Measurements from ENCODE around the gene LRRC8E. TPM values are rescaled to one million over a fixed set of nuclear protein-coding genes. Genes with fewer than 3 reads are reported as not detected.
A peak's percentile ranks its signal among the peaks of the same experiment; 100 is the strongest.
"Not testable (repeated sequence)": the region's sequence is repeated elsewhere in the genome, so short reads cannot be mapped to it uniquely, and the experiment has no call there.

The LRRC8E gene
- total RNA-seq, 2 donors from 2014 or later, result not detected

GRCh38 chr19:7879111-7879807 lies 9.1 kb upstream of the LRRC8E start:
- H3K27me3 Mint-ChIP-seq, result no peaks in the 10 kb centered on the region
- no peaks in the 10 kb centered on the region for H3K36me3 Mint-ChIP-seq
- DNase-seq (ENCODE audit: low spot score) (no peak), ATAC-seq (peak; percentile 21 to 57)
- no peak overlapping the region for H3K27ac Mint-ChIP-seq
- H3K4me1 Mint-ChIP-seq (ENCODE audit: low read depth in 2 of 2), result peaks cover 0 to 5% of the 10 kb centered on the region in 2 donors
- no peak overlapping the region for H3K4me3 Mint-ChIP-seq
- no peaks in the 10 kb centered on the region for H3K9me3 Mint-ChIP-seq

GRCh38 chr19:7879836-7880235 lies 8.5 kb upstream of the LRRC8E start:
- Mint-ChIP-seq H3K36me3 (no peaks in the 10 kb centered on the region), H3K4me3 (no peak overlapping the region), H3K27ac (no peak overlapping the region), H3K27me3 (no peaks in the 10 kb centered on the region), H3K4me1 (ENCODE audit: low read depth in 2 of 2) (peaks cover 0 to 2% of the 10 kb centered on the region in 2 donors), H3K9me3 (no peaks in the 10 kb centered on the region)
- ATAC-seq (peak in 1 of 2 donors; percentile 27), DNase-seq (ENCODE audit: low spot score) (no peak)

DNA sequence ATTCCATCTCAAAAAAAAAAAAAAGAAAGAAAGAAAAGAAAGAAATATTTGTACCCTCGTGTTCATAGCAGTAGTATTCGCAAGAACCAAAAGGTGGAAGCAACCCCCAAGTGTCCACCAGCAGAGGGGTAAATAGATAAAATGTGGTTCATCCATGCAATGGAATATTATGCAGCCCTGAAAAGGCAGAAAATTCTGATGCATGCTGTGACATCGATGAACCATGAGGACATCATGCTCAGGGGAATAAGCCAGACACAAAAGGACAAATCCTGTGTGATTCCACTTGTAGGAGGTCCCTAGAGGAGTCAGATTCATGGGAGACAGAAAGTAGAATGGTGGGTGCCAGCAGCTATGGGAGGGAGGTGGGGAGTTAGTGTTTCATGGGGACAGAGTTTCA lies 6.4 kb upstream of the LRRC8E start:
- Mint-ChIP-seq H3K4me1 (ENCODE audit: low read depth in 2 of 2) (peaks cover 0 to 2% of the 10 kb centered on the region in 2 donors), H3K27me3 (no peaks in the 10 kb centered on the region), H3K27ac (no peak overlapping the region)

DNA sequence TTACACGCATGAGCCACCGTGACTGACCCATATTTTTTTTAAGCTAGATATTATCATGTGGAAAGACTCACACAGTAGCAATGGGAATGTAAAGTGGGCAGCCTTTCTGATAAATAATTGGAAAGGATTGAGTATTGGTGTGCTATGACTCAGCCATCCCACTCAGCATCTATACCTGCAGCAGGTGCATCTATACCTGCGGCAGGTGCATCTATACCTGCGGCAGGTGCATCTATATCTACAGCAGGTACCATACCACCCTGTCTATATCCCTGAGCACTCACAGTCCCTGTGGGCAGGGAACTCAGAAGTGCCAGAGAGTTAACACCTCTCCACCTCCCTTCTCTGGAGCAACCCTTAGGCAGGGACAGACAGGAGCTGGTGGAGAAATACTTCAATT lies 5.2 kb upstream of the LRRC8E start:
- DNase-seq (ENCODE audit: low spot score) (no peak), ATAC-seq (no peak)
- Mint-ChIP-seq H3K4me1 (ENCODE audit: low read depth in 2 of 2) (peaks cover 0 to 2% of the 10 kb centered on the region in 2 donors), H3K27me3 (peaks cover 2 to 7% of the 10 kb centered on the region in 2 donors), H3K27ac (no peak overlapping the region), H3K4me3 (no peak overlapping the region), H3K9me3 (no peaks in the 10 kb centered on the region), H3K36me3 (no peaks in the 10 kb centered on the region)

More for the DNA sequence above, 6.4 kb upstream of the LRRC8E start:
- ATAC-seq (no peak), DNase-seq (ENCODE audit: low spot score) (no peak)
- Mint-ChIP-seq H3K36me3 (no peaks in the 10 kb centered on the region), H3K9me3 (no peaks in the 10 kb centered on the region), H3K4me3 (no peak overlapping the region)

- peaks cover 0 to 2% of the 10 kb centered on the region in 2 donors for H3K4me1 Mint-ChIP-seq (ENCODE audit: low read depth in 2 of 2)
- ATAC-seq (no peak), DNase-seq (ENCODE audit: low spot score) (no peak)
- no peak overlapping the region for H3K4me3 Mint-ChIP-seq
- H3K9me3 Mint-ChIP-seq, result no peaks in the 10 kb centered on the region
- peaks cover 2 to 7% of the 10 kb centered on the region in 2 donors for H3K27me3 Mint-ChIP-seq
- H3K27ac Mint-ChIP-seq, result no peak overlapping the region
- no peaks in the 10 kb centered on the region for H3K36me3 Mint-ChIP-seq
Observed at GRCh38 chr19:7883796-7884570, 4.3 kb upstream of the LRRC8E start.

GRCh38 chr19:7885818-7886217 lies 2.5 kb upstream of the LRRC8E start:
- DNase-seq (ENCODE audit: low spot score), result no peak
- ATAC-seq, result no peak
- no peak overlapping the region for H3K27ac Mint-ChIP-seq
- H3K27me3 Mint-ChIP-seq, result peaks cover 2 to 7% of the 10 kb centered on the region in 2 donors
- H3K4me3 Mint-ChIP-seq, result no peak overlapping the region
- no peaks in the 10 kb centered on the region for H3K9me3 Mint-ChIP-seq
- peaks cover 0 to 2% of the 10 kb centered on the region in 2 donors for H3K4me1 Mint-ChIP-seq (ENCODE audit: low read depth in 2 of 2)
- H3K36me3 Mint-ChIP-seq, result no peaks in the 10 kb centered on the region

DNA sequence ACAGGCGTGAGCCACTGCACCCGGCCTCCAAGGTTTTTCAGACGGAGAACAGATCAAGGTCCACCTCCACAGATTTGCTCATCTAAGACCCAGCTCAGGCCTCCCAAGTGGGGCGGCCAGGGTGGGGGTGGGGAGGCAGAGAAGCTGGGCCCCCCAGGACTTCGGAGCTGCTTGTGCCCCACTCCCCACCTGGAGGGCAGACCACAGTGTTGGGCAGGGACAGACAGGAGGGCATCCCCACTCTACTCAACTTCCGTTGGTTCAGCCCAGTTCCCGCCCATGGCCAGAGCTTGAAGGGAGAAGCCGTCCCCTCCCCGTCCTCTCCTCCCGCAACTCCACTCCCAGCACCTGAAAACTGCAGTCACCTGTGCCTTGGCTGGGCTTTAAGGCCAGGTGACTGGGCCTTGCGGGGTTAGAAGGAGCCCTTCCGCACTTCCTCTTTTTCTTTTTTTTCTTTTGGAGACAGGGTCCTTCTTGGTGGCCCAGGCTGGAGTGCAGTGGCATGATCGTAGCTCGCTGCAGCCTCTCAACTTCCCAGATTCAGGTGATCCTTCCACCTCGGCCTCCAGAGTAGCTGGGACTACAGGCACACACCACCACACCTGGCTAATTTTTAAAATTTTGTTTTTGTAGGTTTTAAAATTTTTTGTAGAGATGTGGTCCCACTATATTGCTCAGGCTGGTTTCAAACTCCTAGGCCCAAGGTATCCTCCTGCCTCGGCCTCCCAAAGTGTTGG lies 734 bp upstream of the LRRC8E start:
- H3K4me1 Mint-ChIP-seq (ENCODE audit: low read depth in 2 of 2), result peaks cover 0 to 2% of the 10 kb centered on the region in 2 donors
- no peaks in the 10 kb centered on the region for H3K9me3 Mint-ChIP-seq
- no peak for ATAC-seq
- no peaks in the 10 kb centered on the region for H3K36me3 Mint-ChIP-seq
- H3K4me3 Mint-ChIP-seq, result no peak overlapping the region
- no peak overlapping the region for H3K27ac Mint-ChIP-seq
- no peak for DNase-seq (ENCODE audit: low spot score)
- peaks cover 2 to 7% of the 10 kb centered on the region in 2 donors for H3K27me3 Mint-ChIP-seq

DNA sequence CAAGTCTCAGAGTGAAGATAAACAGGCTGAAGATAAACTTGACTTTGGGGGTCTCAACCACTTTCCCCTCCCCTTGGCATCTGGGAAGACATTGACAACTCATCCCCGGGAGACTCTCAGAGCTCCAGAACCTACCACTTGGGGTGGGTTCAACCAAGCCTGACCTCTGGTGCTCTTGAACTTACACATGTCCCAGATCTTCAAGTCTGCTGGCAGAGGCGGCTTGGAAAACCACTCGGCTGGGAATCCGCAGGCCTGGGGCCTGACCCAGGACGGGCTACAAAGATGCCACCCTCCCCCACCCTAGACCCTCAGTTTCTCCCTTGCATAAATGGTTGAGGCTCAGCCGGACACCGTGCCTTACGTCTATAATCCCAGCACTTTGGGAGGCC lies 512 bp downstream of the LRRC8E start:
- H3K27me3 Mint-ChIP-seq, result peaks cover 2 to 7% of the 10 kb centered on the region in 2 donors
- DNase-seq (ENCODE audit: low spot score) (no peak), ATAC-seq (no peak)
- H3K9me3 Mint-ChIP-seq, result no peaks in the 10 kb centered on the region
- no peaks in the 10 kb centered on the region for H3K36me3 Mint-ChIP-seq
- peaks cover 0 to 2% of the 10 kb centered on the region in 2 donors for H3K4me1 Mint-ChIP-seq (ENCODE audit: low read depth in 2 of 2)
- H3K4me3 Mint-ChIP-seq, result no peak overlapping the region
- no peak overlapping the region for H3K27ac Mint-ChIP-seq

DNA sequence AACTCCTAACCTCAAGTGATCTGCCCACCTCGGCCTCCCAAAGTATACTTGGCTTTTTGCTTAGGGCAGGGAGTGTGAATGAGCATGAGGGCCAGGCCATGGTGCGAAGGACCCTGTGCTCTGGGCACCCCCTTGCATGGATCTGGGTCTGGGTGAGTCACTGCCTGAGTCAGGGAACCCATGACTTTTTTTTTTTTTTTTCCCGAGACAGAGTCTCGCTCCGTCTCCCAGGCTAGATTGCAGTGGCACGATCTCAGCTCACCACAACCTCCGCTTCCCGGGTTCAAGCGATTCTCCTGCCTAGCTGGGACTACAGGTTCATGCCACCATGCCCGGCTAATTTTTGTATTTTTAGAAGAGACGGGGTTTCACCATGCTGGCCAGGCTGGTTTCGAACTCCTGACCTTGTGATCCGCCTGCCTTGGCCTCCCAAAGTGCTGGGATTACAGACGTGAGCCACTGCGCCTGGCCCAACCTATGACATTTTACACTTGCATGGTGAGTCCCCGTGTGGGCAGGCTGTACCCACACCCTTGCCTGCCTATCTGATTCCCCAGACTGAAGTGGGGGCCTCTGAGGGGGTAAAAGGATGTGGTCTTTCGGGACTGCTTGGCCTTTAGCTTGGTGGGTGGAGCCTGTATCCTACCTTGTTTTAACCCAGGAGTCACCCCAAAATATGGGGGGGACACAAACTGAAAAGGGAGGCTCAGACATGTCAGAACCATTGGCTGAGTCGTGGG lies 5.2 kb downstream of the LRRC8E start:
- not testable (repeated sequence) for H3K27me3 Mint-ChIP-seq; H3K4me3 Mint-ChIP-seq; DNase-seq (ENCODE audit: low spot score); ATAC-seq; H3K36me3 Mint-ChIP-seq; H3K27ac Mint-ChIP-seq; H3K9me3 Mint-ChIP-seq; H3K4me1 Mint-ChIP-seq (ENCODE audit: low read depth in 2 of 2)

DNA sequence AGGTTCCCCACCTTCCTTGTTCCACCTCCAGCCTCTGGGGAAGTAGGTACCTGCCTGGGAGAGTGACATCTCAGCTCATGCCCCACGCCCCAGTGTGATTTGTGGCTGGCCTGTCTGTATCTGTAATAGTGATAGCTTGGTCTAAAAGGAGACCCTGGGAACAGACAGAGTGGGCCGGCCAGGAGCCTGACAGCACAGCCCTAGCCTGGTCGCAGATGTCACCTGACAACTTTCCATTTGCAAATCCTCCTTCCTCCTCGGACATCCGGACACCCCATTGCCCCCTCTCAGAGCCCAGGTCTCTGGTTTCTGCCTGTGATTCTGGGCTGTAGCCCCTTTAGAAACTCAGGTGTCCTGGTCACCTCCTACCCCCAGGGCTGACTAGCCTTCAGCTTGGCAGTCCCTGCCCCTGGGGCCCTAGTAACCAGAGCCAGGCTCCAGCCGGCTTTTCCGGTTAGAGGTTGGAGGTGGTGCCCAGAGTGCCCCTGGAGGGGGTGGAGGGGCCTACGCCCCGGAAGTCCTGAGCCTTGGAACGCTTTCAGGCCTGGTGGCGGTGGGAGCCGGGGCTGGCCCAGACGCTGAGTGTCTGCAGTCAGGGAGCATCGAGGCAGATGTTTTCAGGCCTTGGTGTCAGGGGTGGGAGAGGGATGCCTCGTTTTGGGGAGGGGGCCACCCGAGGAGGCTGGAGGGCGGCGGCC lies 6.5 kb downstream of the LRRC8E start:
- H3K4me3 Mint-ChIP-seq, result no peak overlapping the region
- peaks cover 5 to 6% of the 10 kb centered on the region in 2 donors for H3K27me3 Mint-ChIP-seq
- no peaks in the 10 kb centered on the region for H3K4me1 Mint-ChIP-seq (ENCODE audit: low read depth in 2 of 2)
- no peak overlapping the region for H3K27ac Mint-ChIP-seq
- ATAC-seq (no peak), DNase-seq (ENCODE audit: low spot score) (no peak)
- H3K36me3 Mint-ChIP-seq, result no peaks in the 10 kb centered on the region
- H3K9me3 Mint-ChIP-seq, result no peaks in the 10 kb centered on the region

DNA sequence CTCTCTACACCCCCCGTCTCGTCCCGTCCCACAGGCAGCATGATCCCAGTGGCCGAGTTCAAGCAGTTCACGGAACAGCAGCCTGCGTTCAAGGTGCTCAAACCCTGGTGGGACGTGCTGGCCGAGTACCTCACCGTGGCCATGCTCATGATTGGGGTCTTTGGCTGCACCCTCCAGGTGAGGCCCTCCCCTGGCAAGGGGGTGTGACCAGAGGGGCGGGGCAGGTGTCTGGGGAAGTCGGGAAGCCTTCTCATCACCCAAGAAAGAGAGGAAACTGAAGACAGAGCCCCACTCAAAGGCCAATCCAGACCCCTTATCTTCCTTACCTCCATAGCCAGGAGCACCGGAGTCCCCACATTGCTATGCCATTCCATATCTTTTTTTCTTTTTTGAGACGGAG lies 7.3 kb downstream of the LRRC8E start:
- DNase-seq (ENCODE audit: low spot score) (no peak), ATAC-seq (no peak)
- no peaks in the 10 kb centered on the region for H3K4me1 Mint-ChIP-seq (ENCODE audit: low read depth in 2 of 2)
- H3K4me3 Mint-ChIP-seq, result no peak overlapping the region
- peaks cover 5 to 6% of the 10 kb centered on the region in 2 donors for H3K27me3 Mint-ChIP-seq
- H3K9me3 Mint-ChIP-seq, result no peaks in the 10 kb centered on the region
- no peaks in the 10 kb centered on the region for H3K36me3 Mint-ChIP-seq
- no peak overlapping the region for H3K27ac Mint-ChIP-seq

- Mint-ChIP-seq H3K4me1 (ENCODE audit: low read depth in 2 of 2) (no peaks in the 10 kb centered on the region), H3K27me3 (peaks cover 5 to 6% of the 10 kb centered on the region in 2 donors), H3K27ac (no peak overlapping the region), H3K9me3 (no peaks in the 10 kb centered on the region), H3K4me3 (no peak overlapping the region), H3K36me3 (no peaks in the 10 kb centered on the region)
- DNase-seq (ENCODE audit: low spot score), result no peak
- no peak for ATAC-seq
Observed at GRCh38 chr19:7897292-7897691, 9.0 kb downstream of the LRRC8E start.

GRCh38 chr19:7898967-7899366 lies 10.7 kb downstream of the LRRC8E start:
- H3K4me3 Mint-ChIP-seq, result no peak overlapping the region
- ATAC-seq, result no peak
- no peak overlapping the region for H3K27ac Mint-ChIP-seq
- H3K36me3 Mint-ChIP-seq, result no peaks in the 10 kb centered on the region
- no peaks in the 10 kb centered on the region for H3K9me3 Mint-ChIP-seq
- peaks cover 8 to 12% of the 10 kb centered on the region in 2 donors for H3K4me1 Mint-ChIP-seq (ENCODE audit: low read depth in 2 of 2)
- peaks cover 5 to 6% of the 10 kb centered on the region in 2 donors for H3K27me3 Mint-ChIP-seq
- no peak for DNase-seq (ENCODE audit: low spot score)

Measured in natural killer cell treated with Interleukin-12 subunit alpha and Interleukin-12 subunit beta and Interleukin-15 and Interleukin-18, amount 100 ng/mL, for 72 hours (primary cell).